H1 (cell line): ENCODE measurements around the gene TNF. TPM values are rescaled to one million over a fixed set of nuclear protein-coding genes. Genes with fewer than 3 reads are reported as not detected.

ENCODE experiments used
- CTCF ChIA-PET: fragments of 300-600 bp; sonication (Branson Sonifier 250); formaldehyde crosslinking; loops from one replicate; lab custom pipeline; 2021; ENCODE audit not compliant: partially characterized antibody; lab: Charles Lee
- POLR2A ChIA-PET: fragments of 300-600 bp; sonication (Branson Sonifier 250); formaldehyde crosslinking; loops from one replicate; lab custom pipeline; 2021; ENCODE audit warnings: inconsistent platforms; ENCODE audit not compliant: partially characterized antibody; lab: Charles Lee
- DNase-seq, 2 experiments: peaks; one replicate each; pipeline versions ENCODE4 v3.0.0 to v3.0.0-alpha.2; 2010 to 2022; ENCODE audit warnings: low spot score in 2 of 2, low read depth in 1 of 2, mixed read lengths in 1 of 2
- FAIRE-seq: peaks from 2 replicates; lab custom pipeline; 2011; peaks lifted over from hg19 to GRCh38; lab: Jason Lieb, UNC
- H2AFZ ChIP-seq: 2 replicates; pipeline ENCODE4 v1.8.1; 2012; ENCODE audit warnings: low read length, inconsistent platforms
- H2AK5ac ChIP-seq: 2 replicates; pipeline ENCODE4 v1.6.1; 2013; ENCODE audit warnings: low read depth, low read length
- H2BK120ac ChIP-seq: replicated peaks from 2 replicates; pipeline ENCODE3; 2013; ENCODE audit warnings: low read depth, low read length, inconsistent platforms
- H2BK12ac ChIP-seq: 2 replicates; pipeline ENCODE4 v1.6.1; 2013; ENCODE audit warnings: low read depth, low read length
- H2BK15ac ChIP-seq: 2 replicates; pipeline ENCODE4 v1.6.1; 2013; ENCODE audit warnings: low read length
- H2BK20ac ChIP-seq: 2 replicates; pipeline ENCODE4 v1.6.1; 2013; ENCODE audit warnings: low read length
- H2BK5ac ChIP-seq: 2 replicates; pipeline ENCODE4 v1.6.1; 2013; ENCODE audit warnings: low read depth, low read length
- H3K14ac ChIP-seq: 2 replicates; pipeline ENCODE4 v1.6.1; 2013; ENCODE audit warnings: inconsistent platforms; ENCODE audit not compliant: insufficient read length
- H3K18ac ChIP-seq: 2 replicates; pipeline ENCODE4 v1.6.1; 2013; ENCODE audit warnings: low read length; ENCODE audit errors: extremely low read depth
- H3K23ac ChIP-seq: 2 replicates; pipeline ENCODE4 v1.6.1; 2013; ENCODE audit warnings: inconsistent platforms; ENCODE audit not compliant: insufficient read length
- H3K23me2 ChIP-seq: 2 replicates; pipeline ENCODE4 v1.6.1; 2013; ENCODE audit warnings: low read depth, low read length
- H3K27ac ChIP-seq: 2 replicates; pipeline ENCODE4 v1.6.1; 2011; ENCODE audit warnings: low read depth, low read length, inconsistent platforms
- H3K27me3 ChIP-seq, 4 experiments: replicated peaks in 1 of 4; 1 replicate in 1 of 4; 2 replicates in 3 of 4; pipeline versions ENCODE4 v1.6.1 to v1.8.1; 2011 to 2013; ENCODE audit warnings: low read length in 3 of 4, mild to moderate bottlenecking in 3 of 4, inconsistent platforms in 2 of 4, mixed read lengths in 2 of 4, moderate library complexity in 1 of 4; ENCODE audit not compliant: control insufficient read depth in 3 of 4, insufficient read depth in 3 of 4; ENCODE audit errors: extremely low read depth in 1 of 4
- H3K36me3 ChIP-seq, 4 experiments: 2 replicates each; pipeline versions ENCODE4 v1.6.1 to v1.8.1; 2011 to 2013; ENCODE audit warnings: mild to moderate bottlenecking in 4 of 4, low read length in 3 of 4, moderate library complexity in 2 of 4, control low read depth in 1 of 4, inconsistent platforms in 1 of 4; ENCODE audit not compliant: insufficient read depth in 4 of 4, control insufficient read depth in 2 of 4
- H3K4ac ChIP-seq: replicated peaks from 2 replicates; pipeline ENCODE3; 2013; ENCODE audit warnings: low read length, low read depth, mixed read lengths, inconsistent platforms; ENCODE audit not compliant: insufficient read length
- H3K4me1 ChIP-seq, 4 experiments: replicated peaks in 1 of 4; 1 replicate in 1 of 4; 2 replicates in 3 of 4; pipeline versions ENCODE4 v1.6.1 to v1.8.1; 2011 to 2013; ENCODE audit warnings: low read length in 3 of 4, inconsistent platforms in 2 of 4, mixed read lengths in 1 of 4; ENCODE audit not compliant: insufficient read depth in 4 of 4, control insufficient read depth in 3 of 4
- H3K4me2 ChIP-seq, 2 experiments: 2 replicates each; pipeline versions ENCODE4 v1.6.1 to v1.8.1; 2011 to 2013; ENCODE audit warnings: low read depth in 2 of 2, low read length in 2 of 2, control low read depth in 1 of 2, inconsistent platforms in 1 of 2, mild to moderate bottlenecking in 1 of 2; ENCODE audit not compliant: insufficient read depth in 1 of 2
- H3K4me3 ChIP-seq, 4 experiments: fragments of 200-600, 300-600 bp in 1 of 4; sonication (generic), shearing (Covaris generic), sonication (Bioruptor Twin) in 1 of 4; 2 replicates each; pipeline versions ENCODE4 v1.5.1 to v1.8.1; 2011 to 2016; ENCODE audit warnings: low read length in 4 of 4, low read depth in 3 of 4, control low read depth in 2 of 4, inconsistent platforms in 2 of 4, mild to moderate bottlenecking in 2 of 4, mixed read lengths in 1 of 4, moderate library complexity in 1 of 4; ENCODE audit not compliant: insufficient read depth in 2 of 4; ENCODE audit errors: extremely low read depth in 1 of 4
- H3K56ac ChIP-seq: replicated peaks from 2 replicates; pipeline ENCODE3; 2013; ENCODE audit warnings: low read depth, mild to moderate bottlenecking, mixed read lengths, low read length, inconsistent platforms; ENCODE audit not compliant: insufficient read length
- H3K79me1 ChIP-seq: 2 replicates; pipeline ENCODE4 v1.6.1; 2013; ENCODE audit warnings: low read depth, low read length, control low read depth
- H3K79me2 ChIP-seq, 2 experiments: 2 replicates each; pipeline versions ENCODE4 v1.6.1 to v1.8.1; 2012 to 2013; ENCODE audit warnings: low read length in 2 of 2, mild to moderate bottlenecking in 2 of 2, inconsistent platforms in 1 of 2; ENCODE audit not compliant: insufficient read depth in 2 of 2, control insufficient read depth in 1 of 2
- H3K9ac ChIP-seq, 4 experiments: replicated peaks in 1 of 4; 1 replicate in 1 of 4; 2 replicates in 3 of 4; pipeline versions ENCODE4 v1.6.1 to v1.8.1; 2011 to 2013; ENCODE audit warnings: low read depth in 3 of 4, low read length in 3 of 4, control low read depth in 2 of 4, mild to moderate bottlenecking in 2 of 4, moderate library complexity in 2 of 4, inconsistent platforms in 1 of 4; ENCODE audit errors: extremely low read depth in 1 of 4
- H3K9me3 ChIP-seq, 2 experiments: 2 replicates each; pipeline versions ENCODE4 v1.6.1 to v1.8.1; 2012 to 2013; ENCODE audit warnings: mild to moderate bottlenecking in 2 of 2, moderate library complexity in 2 of 2, control low read depth in 1 of 2, inconsistent platforms in 1 of 2, low read depth in 1 of 2, low read length in 1 of 2, mixed read lengths in 1 of 2; ENCODE audit not compliant: insufficient read depth in 2 of 2
- H4K20me1 ChIP-seq, 2 experiments: replicated peaks in 1 of 2; 2 replicates each; pipeline versions ENCODE3 to v1.8.1; 2011 to 2013; ENCODE audit warnings: inconsistent platforms in 2 of 2, low read length in 2 of 2, mild to moderate bottlenecking in 1 of 2; ENCODE audit not compliant: insufficient read depth in 2 of 2, control insufficient read depth in 1 of 2
- H4K5ac ChIP-seq: 2 replicates; pipeline ENCODE4 v1.6.1; 2013; ENCODE audit warnings: low read length, low read depth, mixed read lengths, inconsistent platforms; ENCODE audit not compliant: insufficient read length
- H4K8ac ChIP-seq: 2 replicates; pipeline ENCODE4 v1.8.0; 2013; ENCODE audit warnings: mild to moderate bottlenecking, moderate library complexity, low read length, inconsistent platforms; ENCODE audit not compliant: insufficient read depth; ENCODE audit errors: extremely low read depth
- H4K91ac ChIP-seq: replicated peaks from 2 replicates; pipeline ENCODE3; 2013; ENCODE audit warnings: low read length, mixed read lengths, inconsistent platforms; ENCODE audit not compliant: insufficient read length
- POLR2A ChIP-seq, 2 experiments: IDR thresholded peaks; 1 replicate in 1 of 2; 2 replicates in 1 of 2; pipeline ENCODE4 v1.6.1; 2011; ENCODE audit warnings: low read depth in 2 of 2, low read length in 2 of 2, mild to moderate bottlenecking in 2 of 2; ENCODE audit errors: control extremely low read depth in 1 of 2
- TAF1 ChIP-seq: IDR thresholded peaks from 2 replicates; pipeline ENCODE4 v1.6.1; 2011; ENCODE audit warnings: mild to moderate bottlenecking, low read depth, low read length
- WGBS, 2 experiments: shearing (Covaris generic) in 1 of 2; methylation state at CpG; one replicate each; pipeline versions ENCODE4 v1.1.6 to v1.1.7; 2013 to 2015; ENCODE audit warnings: low lambda C conversion rate in 2 of 2, mixed read lengths in 2 of 2, inconsistent platforms in 1 of 2, low coverage in 1 of 2, missing lambda C conversion rate in 1 of 2; ENCODE audit not compliant: insufficient replicate concordance in 2 of 2, insufficient coverage in 1 of 2, insufficient read length in 1 of 2; ENCODE audit errors: extremely low coverage in 1 of 2, missing lambda C conversion rate in 1 of 2; 5-methylcytosine and 5-hydroxymethylcytosine counted together
- polyA plus RNA-seq, 7 experiments: library from polyadenylated mRNA; depleted of rRNA in 3 of 7; stranded (reverse) in 5 of 7; unstranded in 2 of 7; fragments of >200 nt in 5 of 7; fragments of 200-250 nt in 2 of 7; gene quantifications; 1 replicate in 5 of 7; 2 replicates in 1 of 7; 4 replicates in 1 of 7; pipeline versions ENCODE4 v1.2.1 to v1.2.3, GENCODE V29; 2011 to 2013; ENCODE audit warnings: missing spikeins in 2 of 7, mixed read lengths in 2 of 7
- total RNA-seq: library from RNA; stranded (reverse); fragmentation: NEBNext Ultra II Directional; extraction: Animal tissue kit (Norgen Biotek cat#: 25700); gene quantifications from 2 replicates; pipeline ENCODE4 v1.2.1, GENCODE V29; 2021

TNF gene
- total and polyA plus RNA-seq, 2 of the 8 experiments (the other 6 are each of a cell fraction or from before 2014, with no cell fraction given) = not detected

GRCh38 chr6:31531771-31532643 lies 43.4 kb upstream of the TNF start:
- FAIRE-seq = no peak

More at GRCh38 chr6:31531771-31532643, 43.4 kb upstream of the TNF start:
- H3K4me2 ChIP-seq = no peak overlapping the region
- peaks cover 10% of the 10 kb centered on the region; the same call in 1 of the 2 replicates for H3K79me1 ChIP-seq
- no peak overlapping the region for H2AFZ ChIP-seq
- no peak overlapping the region for H3K14ac ChIP-seq
- ChIA-PET CTCF (interaction anchor here (0.6 to 1.8 kb wide), 6 partner anchors 8 to 66 kb away, joined by 3 to 6 read pairs (median 4); partner anchors contain the start of gene ATP6V1G2), POLR2A (interaction anchor here (0.8 to 18.4 kb wide), 24 partner anchors 9 to 360 kb away, joined by 3 to 428 read pairs (median 5); partner anchors contain the start of genes ATP6V1G2, BAG6, DDX39B and NFKBIL1)
- no peak overlapping the region for H3K4ac ChIP-seq
- no peak overlapping the region for H2BK15ac ChIP-seq
- no peak overlapping the region for H4K8ac ChIP-seq
- H3K36me3 ChIP-seq = peaks cover 60 to 79% (median 68%) of the 10 kb centered on the region in 4 experiments
- no peak overlapping the region for H2BK120ac ChIP-seq
- H4K5ac ChIP-seq = no peak overlapping the region
- H3K79me2 ChIP-seq = peaks cover 4 to 27% of the 10 kb centered on the region in 2 experiments; a peak in 3 of 4 replicates
- H3K27me3 ChIP-seq = no peaks in the 10 kb centered on the region
- H2BK12ac ChIP-seq = no peak overlapping the region
- no peak overlapping the region for H3K9ac ChIP-seq
- no peak overlapping the region for H4K91ac ChIP-seq
- no peak overlapping the region for H3K27ac ChIP-seq
- H3K23me2 ChIP-seq = no peaks in the 10 kb centered on the region
- peaks cover 1 to 5% (median 4%) of the 10 kb centered on the region in 4 experiments; a peak in 4 of 7 replicates for H3K4me1 ChIP-seq
- H3K18ac ChIP-seq = no peak overlapping the region
- H3K56ac ChIP-seq = no peak overlapping the region
- H3K9me3 ChIP-seq = no peaks in the 10 kb centered on the region
- peaks cover 35 to 41% of the 10 kb centered on the region in 2 experiments for H4K20me1 ChIP-seq
- WGBS, 2 experiments = 74% methylated on average over 9 of the region's 9 CpGs; no CpG with 5 or more reads in 1 of the 2 experiments
- H2AK5ac ChIP-seq = no peak overlapping the region
- no peak overlapping the region for H2BK5ac ChIP-seq
- no peak overlapping the region for H3K4me3 ChIP-seq
- H3K23ac ChIP-seq = no peak overlapping the region
- TF ChIP-seq TAF1 = no peak
- TF ChIP-seq POLR2A (IDR thresholded peaks at IDR 0.05; ENCODE audit: control extremely low read depth in 1 of 2, low read depth in 2 of 2, low read length in 2 of 2) = peak in 1 of 2 experiments; percentile 47; a peak in 1 of 3 replicates
- H2BK20ac ChIP-seq = no peak overlapping the region
- DNase-seq = no peak
